ENCODE measurements around the gene TMEM259. TPM values are rescaled to one million over a fixed set of nuclear protein-coding genes. Genes with fewer than 3 reads are reported as not detected.
A peak's percentile ranks its signal among the peaks of the same experiment; 100 is the strongest.

TMEM259 gene
- total RNA-seq, 1 donor from 2014 or later = 182 TPM

DNA sequence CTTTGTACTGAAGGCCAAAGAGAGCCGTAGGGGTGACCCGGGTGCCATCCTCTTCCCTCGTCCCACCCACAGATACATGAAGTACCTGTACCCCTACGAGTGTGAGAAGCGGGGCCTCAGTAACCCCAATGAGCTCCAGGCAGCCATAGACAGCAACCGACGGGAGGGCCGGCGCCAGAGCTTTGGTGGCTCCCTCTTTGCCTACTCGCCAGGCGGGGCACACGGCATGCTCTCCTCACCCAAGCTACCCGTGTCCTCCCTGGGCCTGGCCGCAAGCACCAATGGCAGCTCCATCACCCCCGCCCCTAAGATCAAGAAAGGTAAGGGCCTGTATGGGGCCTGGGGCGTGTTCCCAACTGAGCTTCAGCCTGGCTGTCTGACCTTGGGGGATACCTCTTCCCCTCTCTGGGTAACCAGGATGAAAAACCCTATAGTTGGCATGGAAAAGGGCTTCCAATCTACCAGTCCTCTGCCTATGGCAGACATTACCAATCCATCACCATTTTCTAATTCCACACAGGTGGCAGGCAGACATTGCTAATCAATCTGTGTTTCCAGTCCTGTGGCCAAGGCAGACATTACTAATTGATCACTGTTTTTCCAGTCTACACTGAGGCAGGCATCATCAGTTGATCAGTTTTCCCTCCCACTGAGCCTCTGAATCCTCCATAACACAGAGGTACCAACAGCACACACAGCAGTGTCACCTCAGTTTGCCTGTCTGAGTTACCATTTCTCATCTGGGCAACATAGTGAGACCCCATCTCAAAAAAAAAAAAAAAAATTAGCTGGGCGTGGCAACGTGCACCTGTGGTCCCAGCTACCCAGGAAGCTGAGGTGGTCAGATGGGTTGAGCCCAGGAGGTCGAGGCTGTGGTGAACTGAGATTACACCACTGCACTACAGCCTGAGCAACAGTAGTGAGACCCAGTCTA lies 55.9 kb downstream of the TMEM259 start:
- Mint-ChIP-seq H3K4me1 (ENCODE audit: unreplicated experiment) (peaks cover 2% of the 10 kb centered on the region), H3K36me3 (ENCODE audit: low read depth, unreplicated experiment) (peaks cover 41% of the 10 kb centered on the region), H3K4me3 (ENCODE audit: unreplicated experiment) (peak overlapping the region; percentile 33), H3K9me3 (ENCODE audit: unreplicated experiment) (no peaks in the 10 kb centered on the region), H3K27ac (ENCODE audit: unreplicated experiment) (peak overlapping the region; percentile 12), H3K27me3 (ENCODE audit: unreplicated experiment) (peaks cover 3% of the 10 kb centered on the region)
- TF ChIP-seq, protein P1, sequence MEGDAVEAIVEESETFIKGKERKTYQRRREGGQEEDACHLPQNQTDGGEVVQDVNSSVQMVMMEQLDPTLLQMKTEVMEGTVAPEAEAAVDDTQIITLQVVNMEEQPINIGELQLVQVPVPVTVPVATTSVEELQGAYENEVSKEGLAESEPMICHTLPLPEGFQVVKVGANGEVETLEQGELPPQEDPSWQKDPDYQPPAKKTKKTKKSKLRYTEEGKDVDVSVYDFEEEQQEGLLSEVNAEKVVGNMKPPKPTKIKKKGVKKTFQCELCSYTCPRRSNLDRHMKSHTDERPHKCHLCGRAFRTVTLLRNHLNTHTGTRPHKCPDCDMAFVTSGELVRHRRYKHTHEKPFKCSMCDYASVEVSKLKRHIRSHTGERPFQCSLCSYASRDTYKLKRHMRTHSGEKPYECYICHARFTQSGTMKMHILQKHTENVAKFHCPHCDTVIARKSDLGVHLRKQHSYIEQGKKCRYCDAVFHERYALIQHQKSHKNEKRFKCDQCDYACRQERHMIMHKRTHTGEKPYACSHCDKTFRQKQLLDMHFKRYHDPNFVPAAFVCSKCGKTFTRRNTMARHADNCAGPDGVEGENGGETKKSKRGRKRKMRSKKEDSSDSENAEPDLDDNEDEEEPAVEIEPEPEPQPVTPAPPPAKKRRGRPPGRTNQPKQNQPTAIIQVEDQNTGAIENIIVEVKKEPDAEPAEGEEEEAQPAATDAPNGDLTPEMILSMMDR (IDR thresholded peaks at IDR 0.05; ENCODE audit: unreplicated experiment) = no peak
- DNase-seq (ENCODE audit: low spot score) = no peak

DNA sequence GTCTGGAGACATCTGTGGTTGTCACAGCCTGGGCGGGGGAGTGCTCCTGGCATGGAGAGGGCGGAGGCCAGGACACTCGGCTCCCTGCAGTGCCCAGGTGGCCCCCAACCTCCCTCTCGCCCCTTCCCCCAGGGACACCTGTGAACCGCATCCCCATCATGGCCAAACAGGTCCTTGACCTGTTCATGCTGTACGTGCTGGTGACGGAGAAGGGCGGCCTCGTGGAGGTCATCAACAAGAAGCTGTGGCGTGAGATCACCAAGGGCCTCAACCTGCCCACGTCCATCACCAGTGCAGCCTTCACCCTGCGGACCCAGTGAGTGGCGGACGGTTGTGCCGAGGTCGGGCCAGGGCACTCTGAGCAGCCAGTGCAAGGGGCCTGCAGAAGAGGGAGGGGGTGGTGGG lies 56.8 kb downstream of the TMEM259 start:
- DNase-seq (ENCODE audit: low spot score) = no peak
- Mint-ChIP-seq H3K27ac (ENCODE audit: unreplicated experiment) (no peak overlapping the region), H3K4me3 (ENCODE audit: unreplicated experiment) (no peak overlapping the region), H3K36me3 (ENCODE audit: low read depth, unreplicated experiment) (peaks cover 39% of the 10 kb centered on the region), H3K27me3 (ENCODE audit: unreplicated experiment) (peaks cover 3% of the 10 kb centered on the region), H3K4me1 (ENCODE audit: unreplicated experiment) (peaks cover 2% of the 10 kb centered on the region), H3K9me3 (ENCODE audit: unreplicated experiment) (no peaks in the 10 kb centered on the region)
- TF ChIP-seq, protein P1 (IDR thresholded peaks at IDR 0.05; ENCODE audit: unreplicated experiment) = no peak

DNA sequence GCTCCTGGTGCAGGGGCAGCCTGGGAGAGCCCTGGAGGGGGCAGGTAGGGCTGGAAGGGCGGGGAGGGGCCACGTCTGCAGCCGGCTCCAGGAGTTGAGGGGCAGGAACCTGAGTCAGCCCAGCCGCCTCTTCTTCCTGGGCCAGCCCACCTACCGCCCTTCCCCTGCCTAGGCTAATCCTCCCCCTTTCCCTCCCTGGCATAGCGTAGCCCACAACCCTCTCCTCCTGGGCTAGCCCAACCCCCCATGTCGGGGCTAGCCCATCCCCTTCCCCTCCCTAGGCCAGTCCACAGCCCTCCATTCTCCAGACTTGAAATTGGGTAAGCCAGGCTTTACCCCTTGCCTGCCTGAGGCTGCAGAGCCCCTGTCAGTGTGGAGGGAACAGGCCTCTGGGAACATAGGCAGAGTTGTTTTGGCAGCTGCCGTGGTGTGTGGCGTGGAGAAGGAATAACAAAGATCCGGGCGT lies 57.4 kb downstream of the TMEM259 start:
- Mint-ChIP-seq H3K9me3 (ENCODE audit: unreplicated experiment) (no peaks in the 10 kb centered on the region), H3K27ac (ENCODE audit: unreplicated experiment) (no peak overlapping the region)

DNA sequence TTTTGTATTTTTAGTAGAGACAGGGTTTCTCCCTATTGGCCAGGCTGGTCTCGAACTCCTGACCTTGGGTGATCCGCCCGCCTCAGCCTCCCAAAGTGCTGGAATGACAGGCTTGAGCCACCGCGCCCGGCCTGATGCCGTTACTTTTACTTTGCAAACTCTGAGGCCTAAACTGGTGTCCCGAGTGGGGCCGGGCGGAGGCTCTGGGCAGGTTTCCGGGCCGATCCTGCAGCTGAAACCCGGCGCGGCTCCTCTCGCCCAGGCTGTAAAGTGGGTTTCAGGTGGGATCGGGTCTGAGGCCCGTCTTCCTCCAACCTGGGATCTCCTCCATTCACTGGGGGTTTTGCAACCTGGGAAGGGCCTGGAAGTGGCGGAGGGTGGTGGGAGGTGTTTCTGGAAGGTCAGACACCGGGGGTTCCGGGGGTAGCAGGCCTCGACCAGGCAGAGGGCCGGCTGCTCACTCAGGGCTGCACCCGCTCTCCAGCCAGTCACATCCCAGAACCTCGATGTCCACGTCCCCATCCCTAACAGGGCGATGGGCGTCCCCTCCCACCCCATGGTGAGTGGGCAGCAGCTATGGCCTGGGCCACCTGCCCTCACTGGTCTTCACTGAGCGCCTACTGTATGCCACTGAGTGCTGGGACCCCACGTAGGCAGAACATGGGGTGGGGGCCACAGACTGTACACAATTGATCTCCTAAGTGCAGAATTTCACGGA lies 58.1 kb downstream of the TMEM259 start:
- Mint-ChIP-seq H3K36me3 (ENCODE audit: low read depth, unreplicated experiment) (peaks cover 29% of the 10 kb centered on the region), H3K4me3 (ENCODE audit: unreplicated experiment) (no peak overlapping the region), H3K27ac (ENCODE audit: unreplicated experiment) (no peak overlapping the region), H3K4me1 (ENCODE audit: unreplicated experiment) (peaks cover 2% of the 10 kb centered on the region), H3K27me3 (ENCODE audit: unreplicated experiment) (peaks cover 3% of the 10 kb centered on the region), H3K9me3 (ENCODE audit: unreplicated experiment) (no peaks in the 10 kb centered on the region)
- no peak for DNase-seq (ENCODE audit: low spot score)
- TF ChIP-seq, protein P1 (IDR thresholded peaks at IDR 0.05; ENCODE audit: unreplicated experiment) = no peak

More for the DNA sequence above, 57.4 kb downstream of the TMEM259 start:
- TF ChIP-seq, protein P1 (IDR thresholded peaks at IDR 0.05; ENCODE audit: unreplicated experiment) = no peak
- peaks cover 3% of the 10 kb centered on the region for H3K27me3 Mint-ChIP-seq (ENCODE audit: unreplicated experiment)
- peaks cover 33% of the 10 kb centered on the region for H3K36me3 Mint-ChIP-seq (ENCODE audit: low read depth, unreplicated experiment)
- no peak overlapping the region for H3K4me3 Mint-ChIP-seq (ENCODE audit: unreplicated experiment)
- no peak for DNase-seq (ENCODE audit: low spot score)
- H3K4me1 Mint-ChIP-seq (ENCODE audit: unreplicated experiment) = peaks cover 2% of the 10 kb centered on the region

Data from endothelial cell (in vitro differentiated cells).